ENCODE measurements around the gene BRINP2. TPM values are rescaled to one million over a fixed set of nuclear protein-coding genes. Genes with fewer than 3 reads are reported as not detected.

The BRINP2 gene
- polyA plus RNA-seq, 10 donors = 0.15 to 0.95 (median 0.38) TPM

GRCh38 chr1:177270863-177271262 is 100.1 kb downstream of the BRINP2 start:
- DNase-seq = no peak

- peak in 1 of 3 donors; percentile 30 for DNase-seq
These were observed 102.4 kb downstream of the BRINP2 start for GRCh38 chr1:177273141-177273540.

- peak; percentile 79 to 86 (median 83) for DNase-seq
These were observed 104.0 kb downstream of the BRINP2 start for GRCh38 chr1:177274687-177275211.

- no peak for DNase-seq
These were observed 105.0 kb downstream of the BRINP2 start for GRCh38 chr1:177275736-177276135.

- DNase-seq = no peak
These were observed 108.0 kb downstream of the BRINP2 start for GRCh38 chr1:177278626-177279390.

GRCh38 chr1:177281901-177282300 is 111.1 kb downstream of the BRINP2 start:
- no peak for DNase-seq

GRCh38 chr1:177282976-177283375 is 112.2 kb downstream of the BRINP2 start:
- DNase-seq = no peak

- DNase-seq = no peak
These were observed 112.6 kb downstream of the BRINP2 start for GRCh38 chr1:177283380-177283779.

GRCh38 chr1:177286396-177286795 is 115.6 kb downstream of the BRINP2 start:
- peak in 1 of 3 donors; percentile 28 for DNase-seq

- DNase-seq = peak; percentile 58 to 90 (median 76)
These were observed 116.5 kb downstream of the BRINP2 start for GRCh38 chr1:177287270-177287669.

GRCh38 chr1:177287994-177288393 is 117.2 kb downstream of the BRINP2 start:
- DNase-seq = no peak

GRCh38 chr1:177289532-177289931 is 118.8 kb downstream of the BRINP2 start:
- no peak for DNase-seq

GRCh38 chr1:177300431-177300830 is 129.7 kb downstream of the BRINP2 start:
- DNase-seq = no peak

GRCh38 chr1:177301425-177302124 is 130.8 kb downstream of the BRINP2 start:
- DNase-seq = no peak

GRCh38 chr1:177302357-177303044 is 131.7 kb downstream of the BRINP2 start:
- DNase-seq = peak in 1 of 3 donors; percentile 5

- peak in 1 of 3 donors; percentile 9 for DNase-seq
These were observed 134.6 kb downstream of the BRINP2 start for GRCh38 chr1:177305040-177306018.

- no peak for DNase-seq
These were observed 135.3 kb downstream of the BRINP2 start for GRCh38 chr1:177306019-177306415.

- no peak for DNase-seq
These were observed 136.2 kb downstream of the BRINP2 start for GRCh38 chr1:177306981-177307380.

- no peak for DNase-seq
These were observed 137.0 kb downstream of the BRINP2 start for GRCh38 chr1:177307771-177308170.

GRCh38 chr1:177309880-177310279 is 139.1 kb downstream of the BRINP2 start:
- DNase-seq = no peak

GRCh38 chr1:177310326-177310725 is 139.6 kb downstream of the BRINP2 start:
- DNase-seq = no peak

All from muscle of back (tissue), 11 donors.